ENCODE results near the gene TP63.
"Not testable (repeated sequence)": the region's sequence is repeated elsewhere in the genome, so short reads cannot be mapped to it uniquely, and the experiment has no call there.

The TP63 gene

GRCh38 chr3:189626286-189626685 is 4.9 kb upstream of the TP63 start:
- DNase-seq: no peak

- peak; percentile 11 for DNase-seq
Measured at GRCh38 chr3:189629803-189630455, 1.3 kb upstream of the TP63 start.

GRCh38 chr3:189630767-189631372 is 319 bp upstream of the TP63 start:
- DNase-seq: no peak

- no peak for DNase-seq
Measured at GRCh38 chr3:189631409-189631808, 220 bp downstream of the TP63 start.

GRCh38 chr3:189632242-189632641 is 1.1 kb downstream of the TP63 start:
- no peak for DNase-seq

GRCh38 chr3:189635339-189635738 is 4.2 kb downstream of the TP63 start:
- DNase-seq: no peak

GRCh38 chr3:189636048-189636447 is 4.9 kb downstream of the TP63 start:
- no peak for DNase-seq

GRCh38 chr3:189637750-189638149 is 6.6 kb downstream of the TP63 start:
- DNase-seq: no peak

- DNase-seq: no peak
Measured at GRCh38 chr3:189638276-189639031, 7.3 kb downstream of the TP63 start.

GRCh38 chr3:189641776-189642175 is 10.6 kb downstream of the TP63 start:
- DNase-seq: no peak

- DNase-seq: no peak
Measured at GRCh38 chr3:189646853-189647542, 15.8 kb downstream of the TP63 start.

- peak; percentile 6 for DNase-seq
Measured at GRCh38 chr3:189652042-189652441, 20.9 kb downstream of the TP63 start.

GRCh38 chr3:189655617-189656016 is 24.4 kb downstream of the TP63 start:
- no peak for DNase-seq

GRCh38 chr3:189659571-189659970 is 28.4 kb downstream of the TP63 start:
- peak; percentile 8 for DNase-seq

GRCh38 chr3:189664311-189664710 is 33.1 kb downstream of the TP63 start:
- peak; percentile 96 for DNase-seq

- not testable (repeated sequence) for DNase-seq
Measured at GRCh38 chr3:189672346-189672745, 41.2 kb downstream of the TP63 start.

- no peak for DNase-seq
Measured at GRCh38 chr3:189673535-189673934, 42.3 kb downstream of the TP63 start.

GRCh38 chr3:189674249-189674913 is 43.2 kb downstream of the TP63 start:
- no peak for DNase-seq

- DNase-seq: no peak
Measured at GRCh38 chr3:189677667-189678066, 46.5 kb downstream of the TP63 start.

- DNase-seq: no peak
Measured at GRCh38 chr3:189680723-189681122, 49.5 kb downstream of the TP63 start.

- DNase-seq: peak; percentile 40
Measured at GRCh38 chr3:189683546-189684255, 52.5 kb downstream of the TP63 start.

- DNase-seq: no peak
Measured at GRCh38 chr3:189684317-189684716, 53.1 kb downstream of the TP63 start.

Data from fibroblast of skin of right quadriceps (primary cell).